IMR-90 (cell line): ENCODE measurements around the gene NDST1. TPM values are rescaled to one million over a fixed set of nuclear protein-coding genes. Genes with fewer than 3 reads are reported as not detected.

Experiments
- ATAC-seq: fragments of 200-7000 bp; cut with Tn5 transposase; 2 replicates; pipeline ENCODE4 v1.9.1; 2020; ENCODE audit warnings: low read depth, mild to moderate bottlenecking, moderate library complexity
- BruUV-seq: library from RNA; stranded (reverse); fragments of 400-500 nt; replicated peaks from 2 replicates; lab custom pipeline; 2021; lab: Mats Ljungman, UMichigan
- CTCF ChIA-PET: fragments of 300-600 bp; formaldehyde crosslinking; extraction: SDS; loops from one replicate; lab custom pipeline; 2021; ENCODE audit warnings: antibody characterized with exemption; lab: Yijun Ruan, JAX
- POLR2A ChIA-PET: fragments of 300-600 bp; sonication (Branson Sonifier 250); formaldehyde crosslinking; loops from one replicate; lab custom pipeline; 2022; ENCODE audit warnings: antibody characterized with exemption; ENCODE audit not compliant: unreplicated experiment; lab: Charles Lee
- DNase-seq: peaks from one replicate; pipeline ENCODE4 v3.0.0; 2013
- H2AFZ ChIP-seq: replicated peaks from 2 replicates; pipeline ENCODE3; 2013; ENCODE audit warnings: low read length, mild to moderate bottlenecking; ENCODE audit not compliant: poor library complexity
- H2AK5ac ChIP-seq: 2 replicates; pipeline ENCODE4 v1.6.1; 2013; ENCODE audit warnings: low read depth, low read length, inconsistent platforms
- H2AK9ac ChIP-seq: replicated peaks from 2 replicates; pipeline ENCODE3; 2013; ENCODE audit warnings: mild to moderate bottlenecking, low read depth, low read length, moderate library complexity; ENCODE audit not compliant: poor library complexity
- H2BK120ac ChIP-seq: 2 replicates; pipeline ENCODE4 v1.6.1; 2013; ENCODE audit warnings: low read depth, low read length, inconsistent platforms
- H2BK15ac ChIP-seq: 3 replicates; pipeline ENCODE4 v1.6.1; 2013; ENCODE audit warnings: low read depth, low read length, inconsistent platforms
- H2BK20ac ChIP-seq: 2 replicates; pipeline ENCODE4 v1.6.1; 2013; ENCODE audit warnings: low read depth, mild to moderate bottlenecking, inconsistent platforms, low read length, moderate library complexity
- H2BK5ac ChIP-seq: 2 replicates; pipeline ENCODE4 v1.6.1; 2013; ENCODE audit warnings: mild to moderate bottlenecking, low read depth, low read length, inconsistent platforms; ENCODE audit not compliant: poor library complexity, severe bottlenecking
- H3K14ac ChIP-seq: replicated peaks from 2 replicates; pipeline ENCODE4 v1.6.1; 2013; ENCODE audit warnings: low read depth, low read length, inconsistent platforms
- H3K18ac ChIP-seq: 2 replicates; pipeline ENCODE4 v1.6.1; 2013; ENCODE audit warnings: low read depth, low read length, control low read depth
- H3K23ac ChIP-seq: 2 replicates; pipeline ENCODE4 v1.6.1; 2013; ENCODE audit warnings: low read depth, low read length, inconsistent platforms
- H3K27ac ChIP-seq: 2 replicates; pipeline ENCODE4 v1.5.1; 2013; ENCODE audit warnings: mild to moderate bottlenecking, control low read depth, low read length; ENCODE audit not compliant: insufficient read depth
- H3K27me3 ChIP-seq: 2 replicates; pipeline ENCODE4 v1.6.1; 2013; ENCODE audit warnings: low read length; ENCODE audit not compliant: control insufficient read depth, insufficient read depth
- H3K36me3 ChIP-seq: 2 replicates; pipeline ENCODE4 v1.6.1; 2013; ENCODE audit warnings: low read length, mixed read lengths; ENCODE audit not compliant: control insufficient read depth, insufficient read depth
- H3K4ac ChIP-seq: 2 replicates; pipeline ENCODE4 v1.6.1; 2013; ENCODE audit warnings: low read depth, low read length, inconsistent platforms
- H3K4me1 ChIP-seq: 2 replicates; pipeline ENCODE4 v1.6.1; 2013; ENCODE audit warnings: low read length, mixed read lengths; ENCODE audit not compliant: control insufficient read depth, insufficient read depth
- H3K4me2 ChIP-seq: 2 replicates; pipeline ENCODE4 v1.6.1; 2013; ENCODE audit warnings: low read depth, mild to moderate bottlenecking, control low read depth, low read length, moderate library complexity
- H3K4me3 ChIP-seq: 2 replicates; pipeline ENCODE4 v1.5.1; 2013; ENCODE audit warnings: low read depth, mild to moderate bottlenecking, control low read depth, low read length, moderate library complexity; ENCODE audit not compliant: insufficient read depth
- H3K56ac ChIP-seq: 2 replicates; pipeline ENCODE4 v1.6.1; 2013; ENCODE audit warnings: low read length, inconsistent platforms; ENCODE audit not compliant: insufficient read depth; ENCODE audit errors: extremely low read depth
- H3K79me1 ChIP-seq, 2 experiments: 2 replicates each; pipeline ENCODE4 v1.6.1; 2013; ENCODE audit warnings: low read length in 2 of 2, inconsistent platforms in 1 of 2, low read depth in 1 of 2
- H3K9ac ChIP-seq: 2 replicates; pipeline ENCODE4 v1.6.1; 2013; ENCODE audit warnings: low read depth, low read length, control low read depth
- H3K9me1 ChIP-seq: 2 replicates; pipeline ENCODE4 v1.6.1; 2013; ENCODE audit warnings: low read length, inconsistent platforms; ENCODE audit not compliant: insufficient read depth
- H3K9me3 ChIP-seq: 2 replicates; pipeline ENCODE4 v1.6.1; 2013; ENCODE audit warnings: low read length; ENCODE audit not compliant: control insufficient read depth, insufficient read depth
- H4K20me1 ChIP-seq: 2 replicates; pipeline ENCODE4 v1.6.1; 2013; ENCODE audit warnings: low read length, inconsistent platforms; ENCODE audit not compliant: insufficient read depth
- H4K5ac ChIP-seq: 2 replicates; pipeline ENCODE4 v1.6.1; 2013; ENCODE audit warnings: mild to moderate bottlenecking, low read depth, low read length, control low read depth
- H4K8ac ChIP-seq, 2 experiments: 2 replicates each; pipeline ENCODE4 v1.6.1; 2013; ENCODE audit warnings: low read depth in 2 of 2, low read length in 2 of 2, control low read depth in 1 of 2, inconsistent platforms in 1 of 2
- H4K91ac ChIP-seq: 2 replicates; pipeline ENCODE4 v1.6.1; 2013; ENCODE audit warnings: low read depth, low read length, inconsistent platforms; ENCODE audit not compliant: insufficient read depth
- BHLHE40 ChIP-seq: fragments of 150-350 bp; IDR thresholded peaks from 2 replicates; pipeline ENCODE4 v1.6.1; 2016; ENCODE audit warnings: mild to moderate bottlenecking, low read depth, low read length
- CHD1 ChIP-seq: IDR thresholded peaks from 2 replicates; pipeline ENCODE4 v1.6.1; 2012; ENCODE audit warnings: low read depth, low read length, improper control_type of control experiment
- FOS ChIP-seq: fragments of 150-350 bp; IDR thresholded peaks from 2 replicates; pipeline ENCODE4 v1.6.1; 2016; ENCODE audit warnings: low read depth, low read length
- MAFK ChIP-seq: IDR thresholded peaks from 2 replicates; pipeline ENCODE4 v1.6.1; 2012; ENCODE audit warnings: low read depth, low read length, improper control_type of control experiment
- MAZ ChIP-seq: IDR thresholded peaks from 2 replicates; pipeline ENCODE4 v1.6.1; 2012; ENCODE audit warnings: low read depth, mild to moderate bottlenecking, low read length, improper control_type of control experiment, moderate library complexity, borderline replicate concordance
- MXI1 ChIP-seq: IDR thresholded peaks from 2 replicates; pipeline ENCODE4 v1.6.1; 2012; ENCODE audit warnings: low read depth, mild to moderate bottlenecking, low read length, moderate library complexity, borderline replicate concordance
- NFE2L2 ChIP-seq: fragments of 150-350 bp; IDR thresholded peaks from 2 replicates; pipeline ENCODE4 v1.6.1; 2016; ENCODE audit warnings: low read depth, mild to moderate bottlenecking, low read length
- POLR2A ChIP-seq: IDR thresholded peaks from 2 replicates; pipeline ENCODE4 v1.6.1; 2012; ENCODE audit warnings: mild to moderate bottlenecking, low read depth, low read length
- RAD21 ChIP-seq: IDR thresholded peaks from 2 replicates; pipeline ENCODE4 v1.6.1; 2012; ENCODE audit warnings: low read length, improper control_type of control experiment
- RCOR1 ChIP-seq: IDR thresholded peaks from 2 replicates; pipeline ENCODE4 v1.6.1; 2012; ENCODE audit warnings: mild to moderate bottlenecking, low read length, improper control_type of control experiment; ENCODE audit not compliant: insufficient replicate concordance
- RFX5 ChIP-seq: IDR thresholded peaks from 2 replicates; pipeline ENCODE4 v1.8.0; 2012; ENCODE audit warnings: low read depth, mild to moderate bottlenecking, low read length, moderate library complexity
- SMC3 ChIP-seq: fragments of 150-350 bp; IDR thresholded peaks from 2 replicates; pipeline ENCODE4 v1.6.1; 2016; ENCODE audit warnings: low read depth, mild to moderate bottlenecking, antibody characterized with exemption, low read length, moderate library complexity
- WGBS, 2 experiments: methylation state at CpG; one replicate each; pipeline versions ENCODE4 v1.1.5 to v1.1.7; 2013; ENCODE audit warnings: missing lambda C conversion rate in 2 of 2; ENCODE audit not compliant: insufficient read length in 1 of 2; ENCODE audit errors: extremely low coverage in 2 of 2; 5-methylcytosine and 5-hydroxymethylcytosine counted together
- dilution Hi-C: fragments of 300-500 bp; cut with HindIII; formaldehyde crosslinking; loops from one replicate; pipeline ENCODE4 v1.14.3; 2018; ENCODE audit warnings: low sequenced_read_pairs; ENCODE audit not compliant: unreplicated experiment
- in situ Hi-C: fragments of 300-500 bp; cut with MboI; formaldehyde crosslinking; loops from 3 replicates; pipeline ENCODE4 v1.14.3; 2019; ENCODE audit warnings: low sequenced_read_pairs, inconsistent platforms, mixed read lengths
- intact Hi-C: fragments of 100-400 bp; cut with micrococcal nuclease; formaldehyde crosslinking; loops from 2 replicates; pipeline ENCODE4 v1.10.0; 2022
- polyA plus RNA-seq, 3 experiments: library from polyadenylated mRNA; depleted of rRNA; stranded (reverse); fragments of >200 nt; gene quantifications; 2 replicates each; pipeline ENCODE4 v1.2.3, GENCODE V29; 2012; ENCODE audit warnings: low replicate concordance in 1 of 3
- total RNA-seq: library from RNA; depleted of rRNA; stranded (reverse); fragments of >200 nt; gene quantifications from 2 replicates; pipeline ENCODE4 v1.2.3, GENCODE V29; 2012
- TF ChIP-seq, protein P1 (sequence below): fragments of 150-350 bp; IDR thresholded peaks from 2 replicates; pipeline ENCODE4 v1.6.1; 2017; ENCODE audit warnings: mild to moderate bottlenecking, antibody characterized with exemption, low read length, low read depth
- TF ChIP-seq, protein P2 (sequence below): conservative IDR thresholded peaks from 2 replicates; pipeline ENCODE4 v1.5.1; 2012; ENCODE audit warnings: mild to moderate bottlenecking, low read depth, low read length, improper control_type of control experiment
- TF ChIP-seq, protein P3 (sequence below): fragments of 150-350 bp; IDR thresholded peaks from 2 replicates; pipeline ENCODE4 v1.6.1; 2016; ENCODE audit warnings: low read depth, mild to moderate bottlenecking, low read length, moderate library complexity, borderline replicate concordance

The NDST1 gene
- total and polyA plus RNA-seq, 2 of the 4 experiments (the other 2 are of a cell fraction): 30.5 to 80.4 TPM

DNA sequence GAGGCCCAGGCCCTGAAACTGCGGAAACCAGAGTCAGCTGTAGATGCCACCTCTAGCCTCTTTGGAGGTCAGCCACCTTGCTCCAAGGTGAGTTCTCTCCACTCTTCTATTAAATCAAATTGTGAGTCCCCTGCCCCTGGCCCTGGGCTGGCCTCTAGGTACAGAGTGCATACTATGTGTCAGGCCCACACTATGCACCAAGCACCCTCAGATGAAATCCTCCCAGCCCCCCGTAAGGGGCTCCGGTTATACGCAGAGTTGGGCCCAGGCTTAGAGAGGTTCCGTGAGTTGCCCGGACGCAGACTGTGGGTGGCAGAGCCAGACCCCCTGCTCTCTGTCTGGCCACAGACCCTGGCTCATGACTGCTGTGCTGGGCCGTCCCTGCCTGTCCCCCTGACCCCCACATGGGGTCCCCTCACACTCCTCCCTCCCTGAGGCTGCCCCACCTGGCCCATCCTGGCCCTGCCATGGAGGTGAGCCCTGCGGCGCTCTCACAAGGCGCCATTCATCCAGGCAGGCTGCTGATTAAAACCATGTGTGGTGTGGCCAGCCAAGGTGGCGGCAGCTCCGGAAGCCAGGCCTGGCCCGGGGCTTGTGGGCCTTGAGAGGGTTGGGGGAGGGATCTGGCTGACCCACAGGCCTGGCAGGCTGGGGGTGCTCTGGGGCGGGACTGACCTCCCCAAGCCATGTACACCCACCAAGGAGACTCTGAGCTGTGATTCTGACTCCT, 67.1 kb downstream of the NDST1 start:
- no peak overlapping the region for H3K56ac ChIP-seq
- no peak for DNase-seq
- H4K8ac ChIP-seq: no peak overlapping the region
- H2BK120ac ChIP-seq: no peak overlapping the region
- no peak overlapping the region for H2BK5ac ChIP-seq
- WGBS, 2 experiments: 97% methylated on average over 5 of the region's 15 CpGs; no CpG with 5 or more reads in 1 of the 2 experiments
- H2BK20ac ChIP-seq: no peak overlapping the region
- no peak overlapping the region for H3K27ac ChIP-seq
- H2AK9ac ChIP-seq: no peak overlapping the region
- POLR2A ChIA-PET: no interaction called here
- no peaks in the 10 kb centered on the region for H3K79me1 ChIP-seq
- H4K20me1 ChIP-seq: no peaks in the 10 kb centered on the region
- H3K9me1 ChIP-seq: no peaks in the 10 kb centered on the region; the same call in 1 of the 2 replicates
- H3K4me2 ChIP-seq: no peak overlapping the region
- no peak overlapping the region for H3K23ac ChIP-seq
- peaks cover 9% of the 10 kb centered on the region for H3K4me1 ChIP-seq
- dilution Hi-C loops (no loop called here), intact Hi-C loops (no loop called here), in situ Hi-C loops (no loop called here)
- H3K9me3 ChIP-seq: no peaks in the 10 kb centered on the region
- no peak for ATAC-seq
- no peak overlapping the region for H4K91ac ChIP-seq
- H2BK15ac ChIP-seq: no peak overlapping the region; the same call in 2 of the 3 replicates
- CTCF ChIA-PET: interaction anchor here (2.1 kb wide), 1 partner anchor 10 kb away, joined by 4 read pairs; no protein-coding TSS in a partner anchor
- H3K14ac ChIP-seq: no peak overlapping the region
- no peak overlapping the region for H2AK5ac ChIP-seq
- no peak overlapping the region for H2AFZ ChIP-seq
- no peak overlapping the region for H3K18ac ChIP-seq
- no TSS peak for BruUV-seq
- H3K27me3 ChIP-seq: peaks cover 8% of the 10 kb centered on the region
- no peak overlapping the region for H4K5ac ChIP-seq
- H3K4ac ChIP-seq: no peak overlapping the region
- no peaks in the 10 kb centered on the region for H3K36me3 ChIP-seq
- no peak overlapping the region for H3K9ac ChIP-seq
- H3K4me3 ChIP-seq: no peak overlapping the region
- TF ChIP-seq MAZ (no peak), SMC3 (no peak), RCOR1 (no peak), MAFK (no peak), NFE2L2 (no peak), MXI1 (no peak), CHD1 (no peak), FOS (no peak), RFX5 (no peak), RAD21 (no peak), POLR2A (no peak), BHLHE40 (no peak)
- TF ChIP-seq, protein P1, sequence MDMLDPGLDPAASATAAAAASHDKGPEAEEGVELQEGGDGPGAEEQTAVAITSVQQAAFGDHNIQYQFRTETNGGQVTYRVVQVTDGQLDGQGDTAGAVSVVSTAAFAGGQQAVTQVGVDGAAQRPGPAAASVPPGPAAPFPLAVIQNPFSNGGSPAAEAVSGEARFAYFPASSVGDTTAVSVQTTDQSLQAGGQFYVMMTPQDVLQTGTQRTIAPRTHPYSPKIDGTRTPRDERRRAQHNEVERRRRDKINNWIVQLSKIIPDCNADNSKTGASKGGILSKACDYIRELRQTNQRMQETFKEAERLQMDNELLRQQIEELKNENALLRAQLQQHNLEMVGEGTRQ: no peak
- TF ChIP-seq, protein P2, sequence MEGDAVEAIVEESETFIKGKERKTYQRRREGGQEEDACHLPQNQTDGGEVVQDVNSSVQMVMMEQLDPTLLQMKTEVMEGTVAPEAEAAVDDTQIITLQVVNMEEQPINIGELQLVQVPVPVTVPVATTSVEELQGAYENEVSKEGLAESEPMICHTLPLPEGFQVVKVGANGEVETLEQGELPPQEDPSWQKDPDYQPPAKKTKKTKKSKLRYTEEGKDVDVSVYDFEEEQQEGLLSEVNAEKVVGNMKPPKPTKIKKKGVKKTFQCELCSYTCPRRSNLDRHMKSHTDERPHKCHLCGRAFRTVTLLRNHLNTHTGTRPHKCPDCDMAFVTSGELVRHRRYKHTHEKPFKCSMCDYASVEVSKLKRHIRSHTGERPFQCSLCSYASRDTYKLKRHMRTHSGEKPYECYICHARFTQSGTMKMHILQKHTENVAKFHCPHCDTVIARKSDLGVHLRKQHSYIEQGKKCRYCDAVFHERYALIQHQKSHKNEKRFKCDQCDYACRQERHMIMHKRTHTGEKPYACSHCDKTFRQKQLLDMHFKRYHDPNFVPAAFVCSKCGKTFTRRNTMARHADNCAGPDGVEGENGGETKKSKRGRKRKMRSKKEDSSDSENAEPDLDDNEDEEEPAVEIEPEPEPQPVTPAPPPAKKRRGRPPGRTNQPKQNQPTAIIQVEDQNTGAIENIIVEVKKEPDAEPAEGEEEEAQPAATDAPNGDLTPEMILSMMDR: no peak
- TF ChIP-seq, protein P3, sequence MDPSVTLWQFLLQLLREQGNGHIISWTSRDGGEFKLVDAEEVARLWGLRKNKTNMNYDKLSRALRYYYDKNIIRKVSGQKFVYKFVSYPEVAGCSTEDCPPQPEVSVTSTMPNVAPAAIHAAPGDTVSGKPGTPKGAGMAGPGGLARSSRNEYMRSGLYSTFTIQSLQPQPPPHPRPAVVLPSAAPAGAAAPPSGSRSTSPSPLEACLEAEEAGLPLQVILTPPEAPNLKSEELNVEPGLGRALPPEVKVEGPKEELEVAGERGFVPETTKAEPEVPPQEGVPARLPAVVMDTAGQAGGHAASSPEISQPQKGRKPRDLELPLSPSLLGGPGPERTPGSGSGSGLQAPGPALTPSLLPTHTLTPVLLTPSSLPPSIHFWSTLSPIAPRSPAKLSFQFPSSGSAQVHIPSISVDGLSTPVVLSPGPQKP: no peak
